GM13976 (cell line): ENCODE measurements around the gene TCP10L.
"Not testable (repeated sequence)": the region's sequence is repeated elsewhere in the genome, so short reads cannot be mapped to it uniquely, and the experiment has no call there.

Experiments
- DNase-seq: peaks from one replicate; pipeline ENCODE4 v3.0.0; 2012; ENCODE audit warnings: low spot score
- CTCF ChIP-seq: IDR thresholded peaks from 2 replicates; pipeline ENCODE4 v1.5.1; 2012; ENCODE audit warnings: borderline replicate concordance, mild to moderate bottlenecking; ENCODE audit not compliant: insufficient read depth; ENCODE audit errors: extremely low read depth, missing control alignments, control extremely low read depth
- in situ Hi-C: fragments of 300-500 bp; cut with MboI; formaldehyde crosslinking; loops from one replicate; pipeline ENCODE4 v1.12.0; 2022; ENCODE audit warnings: low sequenced_read_pairs, mixed read lengths, inconsistent platforms; ENCODE audit not compliant: unreplicated experiment

Gene TCP10L, protein sequence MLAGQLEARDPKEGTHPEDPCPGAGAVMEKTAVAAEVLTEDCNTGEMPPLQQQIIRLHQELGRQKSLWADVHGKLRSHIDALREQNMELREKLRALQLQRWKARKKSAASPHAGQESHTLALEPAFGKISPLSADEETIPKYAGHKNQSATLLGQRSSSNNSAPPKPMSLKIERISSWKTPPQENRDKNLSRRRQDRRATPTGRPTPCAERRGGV

GRCh38 chr21:32585042-32585710 is at the start of gene TCP10L:
TCP10L (minus strand) TSS chr21:32585523; CDS start chr21:32584304, 1,219 bp downstream.
- no peak for DNase-seq
- no peak for TF ChIP-seq CTCF
- in situ Hi-C loops = no loop called here

GRCh38 chr21:32626621-32627196 is 41.4 kb upstream of the TCP10L start:
- DNase-seq = no peak
- no peak for TF ChIP-seq CTCF
- in situ Hi-C loops = no loop called here

GRCh38 chr21:32618218-32618617 is 32.9 kb upstream of the TCP10L start:
- DNase-seq, in situ Hi-C loops: not testable (repeated sequence)

- no peak for DNase-seq
- TF ChIP-seq CTCF = no peak
- in situ Hi-C loops = no loop called here
Measured at GRCh38 chr21:32613436-32614043, 28.2 kb upstream of the TCP10L start.

GRCh38 chr21:32612999-32613337 is 27.6 kb upstream of the TCP10L start:
- DNase-seq = no peak
- in situ Hi-C loops = no loop called here
- no peak for TF ChIP-seq CTCF

GRCh38 chr21:32612075-32612998 is 27.0 kb upstream of the TCP10L start, which contains the start of gene CFAP298:
CFAP298 (minus strand) TSS chr21:32612377; CDS start chr21:32612243, 134 bp downstream.
- peak; percentile 92 for DNase-seq
- in situ Hi-C loops = no loop called here
- no peak for TF ChIP-seq CTCF
